NCI-H2107 treated with DMSO at 0.1 percent for 48 hours (cell line): ENCODE data around the gene PTCD2.
"Not testable (repeated sequence)": the region's sequence is repeated elsewhere in the genome, so short reads cannot be mapped to it uniquely, and the experiment has no call there.

Source experiments
- DNase-seq: peaks from one replicate; lab custom pipeline; 2025; ENCODE audit not compliant: unreplicated experiment; lab: John Stamatoyannopoulos, UW

Gene PTCD2

GRCh38 chr5:72378639-72379289, 58.6 kb downstream of the PTCD2 start:
- peak; percentile 40 for DNase-seq

- no peak for DNase-seq
These were observed 59.8 kb downstream of the PTCD2 start for GRCh38 chr5:72379936-72380335.

- no peak for DNase-seq
These were observed 60.5 kb downstream of the PTCD2 start for GRCh38 chr5:72380492-72381274.

- no peak for DNase-seq
These were observed 63.1 kb downstream of the PTCD2 start for GRCh38 chr5:72383280-72383679.

- DNase-seq, result no peak
These were observed 63.6 kb downstream of the PTCD2 start for GRCh38 chr5:72383726-72384125.

- DNase-seq, result no peak
These were observed 66.5 kb downstream of the PTCD2 start for GRCh38 chr5:72386639-72387038.

- DNase-seq, result no peak
These were observed 67.8 kb downstream of the PTCD2 start for GRCh38 chr5:72387985-72388384.

GRCh38 chr5:72388646-72389045, 68.5 kb downstream of the PTCD2 start:
- DNase-seq, result no peak

GRCh38 chr5:72390836-72391235, 70.7 kb downstream of the PTCD2 start:
- DNase-seq, result no peak

GRCh38 chr5:72392326-72392733, 72.2 kb downstream of the PTCD2 start:
- no peak for DNase-seq

- DNase-seq, result no peak
These were observed 72.9 kb downstream of the PTCD2 start for GRCh38 chr5:72393052-72393451.

- no peak for DNase-seq
These were observed 74.5 kb downstream of the PTCD2 start for GRCh38 chr5:72394688-72395087.

- no peak for DNase-seq
These were observed 77.7 kb downstream of the PTCD2 start for GRCh38 chr5:72397836-72398235.

GRCh38 chr5:72400950-72401349, 80.8 kb downstream of the PTCD2 start:
- DNase-seq, result no peak

GRCh38 chr5:72402381-72402890, 82.3 kb downstream of the PTCD2 start:
- DNase-seq, result no peak

- no peak for DNase-seq
These were observed 82.9 kb downstream of the PTCD2 start for GRCh38 chr5:72402959-72403628.

GRCh38 chr5:72404771-72405170, 84.6 kb downstream of the PTCD2 start:
- DNase-seq, result not testable (repeated sequence)

- DNase-seq, result no peak
These were observed 86.9 kb downstream of the PTCD2 start for GRCh38 chr5:72407078-72407477.

GRCh38 chr5:72407541-72407940, 87.4 kb downstream of the PTCD2 start:
- no peak for DNase-seq

GRCh38 chr5:72408127-72408526, 88.0 kb downstream of the PTCD2 start:
- no peak for DNase-seq

- no peak for DNase-seq
These were observed 88.4 kb downstream of the PTCD2 start for GRCh38 chr5:72408603-72409002.
